Lower lobe of right lung (tissue), 2 donors: Measurements from ENCODE around the gene GFER. TPM values are rescaled to one million over a fixed set of nuclear protein-coding genes. Genes with fewer than 3 reads are reported as not detected.
A peak's percentile ranks its signal among the peaks of the same experiment; 100 is the strongest.

Source experiments
- ATAC-seq, 2 donors: fragments of 200-7000 bp; cut with Tn5 transposase; one replicate each; pipeline ENCODE4 v1.9.1; 2020 to 2022; ENCODE audit warnings: mild to moderate bottlenecking in 2 of 2, moderate library complexity in 2 of 2
- DNase-seq: peaks from one replicate; pipeline ENCODE4 v3.0.0-alpha.2; 2020
- H3K27ac ChIP-seq: fragments of 200-600 bp; one replicate; pipeline ENCODE4 v1.8.0; 2022
- H3K27me3 ChIP-seq: fragments of 200-600 bp; one replicate; pipeline ENCODE4 v1.8.0; 2022; ENCODE audit warnings: low read depth
- H3K36me3 ChIP-seq: fragments of 200-600 bp; one replicate; pipeline ENCODE4 v1.8.0; 2022; ENCODE audit warnings: mild to moderate bottlenecking
- H3K4me1 ChIP-seq: fragments of 200-600 bp; one replicate; pipeline ENCODE4 v1.8.0; 2022
- H3K4me3 ChIP-seq: fragments of 200-600 bp; one replicate; pipeline ENCODE4 v1.8.0; 2022; ENCODE audit warnings: mild to moderate bottlenecking
- H3K9me3 ChIP-seq: fragments of 200-600 bp; one replicate; pipeline ENCODE4 v1.8.0; 2022
- intact Hi-C: fragments of 100-400 bp; cut with DNase I; formaldehyde crosslinking; loops from one replicate; pipeline ENCODE4 v1.11.0; 2022
- total RNA-seq: library from RNA; stranded (reverse); fragmentation: NEBNext Ultra II Directional; extraction: Animal tissue kit (Norgen Biotek cat#: 25700); gene quantifications from one replicate; pipeline ENCODE4 v1.2.1, GENCODE V29; 2021
- TF ChIP-seq, protein P1 (sequence below): fragments of 200-600 bp; IDR thresholded peaks from one replicate; pipeline ENCODE4 v1.8.0; 2022; ENCODE audit warnings: antibody characterized with exemption, mild to moderate bottlenecking
- donor health status: DM: no; HTN: yes; CAD: no; lungs with severe emphysema.

The GFER gene
- total RNA-seq, 1 donor from 2014 or later: 24.7 TPM

DNA sequence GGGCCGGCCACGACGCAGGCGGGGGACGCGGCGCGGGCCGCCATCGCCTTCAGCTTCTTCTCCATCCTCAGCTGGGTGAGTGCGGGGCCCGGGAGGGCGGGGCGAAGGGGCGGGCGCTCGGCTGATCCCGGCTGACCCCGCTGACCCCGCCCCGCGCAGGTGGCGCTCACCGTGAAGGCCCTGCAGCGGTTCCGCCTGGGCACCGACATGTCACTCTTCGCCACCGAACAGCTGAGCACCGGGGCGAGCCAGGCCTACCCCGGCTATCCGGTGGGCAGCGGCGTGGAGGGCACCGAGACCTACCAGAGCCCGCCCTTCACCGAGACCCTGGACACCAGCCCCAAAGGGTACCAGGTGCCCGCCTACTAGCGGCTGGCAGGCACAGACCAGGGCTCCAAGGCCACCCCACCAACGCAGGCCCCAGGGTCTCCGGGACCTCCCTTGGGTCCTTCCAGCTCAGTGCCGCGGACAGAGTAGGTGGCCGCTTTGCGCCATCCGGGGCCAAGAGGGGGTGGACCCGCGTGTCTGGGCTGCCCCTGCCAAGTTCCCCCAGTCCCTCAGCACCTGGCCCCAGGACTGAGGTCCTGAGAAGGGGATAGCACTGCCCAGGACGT lies 8.8 kb downstream of the GFER start:
- Histone ChIP-seq H3K27ac (no peak overlapping the region), H3K4me1 (peaks cover 27% of the 10 kb centered on the region), H3K27me3 (peaks cover 27% of the 10 kb centered on the region), H3K36me3 (peaks cover 15% of the 10 kb centered on the region), H3K4me3 (peak overlapping the region; percentile 19), H3K9me3 (no peaks in the 10 kb centered on the region)
- TF ChIP-seq, protein P1, sequence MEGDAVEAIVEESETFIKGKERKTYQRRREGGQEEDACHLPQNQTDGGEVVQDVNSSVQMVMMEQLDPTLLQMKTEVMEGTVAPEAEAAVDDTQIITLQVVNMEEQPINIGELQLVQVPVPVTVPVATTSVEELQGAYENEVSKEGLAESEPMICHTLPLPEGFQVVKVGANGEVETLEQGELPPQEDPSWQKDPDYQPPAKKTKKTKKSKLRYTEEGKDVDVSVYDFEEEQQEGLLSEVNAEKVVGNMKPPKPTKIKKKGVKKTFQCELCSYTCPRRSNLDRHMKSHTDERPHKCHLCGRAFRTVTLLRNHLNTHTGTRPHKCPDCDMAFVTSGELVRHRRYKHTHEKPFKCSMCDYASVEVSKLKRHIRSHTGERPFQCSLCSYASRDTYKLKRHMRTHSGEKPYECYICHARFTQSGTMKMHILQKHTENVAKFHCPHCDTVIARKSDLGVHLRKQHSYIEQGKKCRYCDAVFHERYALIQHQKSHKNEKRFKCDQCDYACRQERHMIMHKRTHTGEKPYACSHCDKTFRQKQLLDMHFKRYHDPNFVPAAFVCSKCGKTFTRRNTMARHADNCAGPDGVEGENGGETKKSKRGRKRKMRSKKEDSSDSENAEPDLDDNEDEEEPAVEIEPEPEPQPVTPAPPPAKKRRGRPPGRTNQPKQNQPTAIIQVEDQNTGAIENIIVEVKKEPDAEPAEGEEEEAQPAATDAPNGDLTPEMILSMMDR: no peak
- DNase-seq (peak; percentile 58), ATAC-seq (peak; percentile 0 to 12)
- intact Hi-C loops: no loop called here

DNA sequence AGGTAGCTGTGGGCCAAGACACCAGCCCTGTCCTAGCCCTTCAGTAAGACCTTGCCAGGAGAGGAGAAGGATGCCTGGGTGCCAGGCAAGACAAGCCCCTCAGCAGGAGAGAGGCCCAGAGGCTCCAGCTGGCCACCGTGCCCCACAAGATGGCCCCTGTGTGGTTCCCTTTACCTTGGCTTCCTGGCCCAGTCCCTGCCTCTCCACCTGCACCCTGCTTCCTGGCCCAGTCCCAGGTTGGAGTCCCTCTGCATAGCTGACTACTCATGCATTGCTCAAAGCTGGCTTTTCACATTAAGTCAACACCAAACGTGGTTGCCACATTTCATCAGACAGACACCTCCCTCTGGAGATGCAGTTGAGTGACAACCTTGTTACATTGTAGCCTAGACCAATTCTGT lies 9.7 kb downstream of the GFER start:
- Histone ChIP-seq H3K4me1 (peaks cover 33% of the 10 kb centered on the region), H3K9me3 (no peaks in the 10 kb centered on the region), H3K4me3 (no peak overlapping the region), H3K27ac (no peak overlapping the region), H3K36me3 (peaks cover 24% of the 10 kb centered on the region), H3K27me3 (peaks cover 23% of the 10 kb centered on the region)
- intact Hi-C loops: no loop called here
- ATAC-seq: no peak
- TF ChIP-seq, protein P1: no peak
- peak; percentile 46 for DNase-seq

DNA sequence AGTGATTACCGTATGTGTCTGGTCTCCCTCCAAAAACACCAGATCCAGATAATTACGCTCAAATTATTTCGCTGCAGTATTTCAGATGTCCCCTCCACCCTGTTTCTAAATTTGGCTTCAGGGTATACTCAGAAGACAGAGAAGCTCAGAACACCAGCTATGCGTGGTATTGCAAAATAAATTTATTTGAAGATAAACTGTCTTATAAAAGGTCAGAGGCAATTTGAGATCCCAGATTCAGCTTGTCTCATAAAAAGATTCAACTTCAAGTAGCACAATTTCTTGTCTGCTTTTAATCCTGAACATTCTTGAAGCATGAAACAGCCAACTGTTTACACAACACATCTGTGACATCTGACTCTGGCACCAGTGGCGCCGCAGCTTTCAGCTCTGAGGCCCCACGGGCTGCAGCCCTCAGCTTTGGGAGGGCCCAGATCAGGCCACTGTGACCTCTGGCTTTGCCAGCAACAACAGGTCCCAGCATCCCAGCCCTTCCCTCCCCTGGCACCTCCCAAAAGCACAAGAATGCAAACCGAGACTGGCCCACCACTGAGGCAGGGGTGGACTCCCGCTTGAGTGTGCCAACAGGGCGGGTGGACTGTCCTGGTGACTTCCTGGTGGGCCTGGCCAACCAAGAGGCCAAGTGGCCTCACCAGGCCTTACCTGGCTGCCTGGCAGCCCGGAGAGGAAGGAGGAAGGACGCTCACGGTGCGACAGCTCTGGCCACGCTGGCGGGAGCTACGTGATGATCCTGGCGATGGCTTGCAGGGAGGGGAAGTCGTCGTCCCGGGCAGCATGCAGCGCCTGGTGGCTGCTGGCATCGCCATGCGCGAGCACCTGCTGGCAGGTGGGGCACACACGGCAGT lies 13.7 kb downstream of the GFER start:
- Histone ChIP-seq H3K4me3 (no peak overlapping the region), H3K36me3 (peaks cover 64% of the 10 kb centered on the region), H3K27me3 (no peaks in the 10 kb centered on the region), H3K9me3 (no peaks in the 10 kb centered on the region), H3K4me1 (peaks cover 13% of the 10 kb centered on the region), H3K27ac (peak overlapping the region; percentile 51)
- TF ChIP-seq, protein P1: no peak
- no peak for DNase-seq
- no peak for ATAC-seq
- intact Hi-C loops: no loop called here

DNA sequence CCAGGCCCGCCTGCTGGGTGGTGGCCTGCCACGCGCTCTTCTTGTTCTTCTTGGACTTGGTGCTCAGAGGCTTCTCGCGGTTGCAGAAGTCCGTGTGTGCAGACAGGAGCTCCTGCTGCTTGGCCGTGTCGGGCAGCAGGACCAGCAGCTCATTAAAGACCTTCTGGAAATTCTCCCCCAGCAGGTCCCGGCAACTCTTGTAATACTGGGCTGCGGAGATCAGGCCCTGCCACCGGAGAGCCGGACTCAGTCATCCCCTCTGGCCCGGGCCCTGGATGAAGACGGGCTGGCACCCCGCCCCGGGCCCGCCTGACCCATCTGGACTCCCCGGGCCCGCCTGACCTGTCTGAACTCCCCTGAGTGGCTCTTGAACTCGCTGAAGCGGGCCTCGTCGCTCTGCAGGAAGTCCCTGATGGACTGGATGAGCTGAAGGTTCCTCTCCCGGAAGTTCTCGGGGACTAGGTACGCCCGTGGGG lies 14.4 kb downstream of the GFER start:
- Histone ChIP-seq H3K4me1 (peaks cover 15% of the 10 kb centered on the region), H3K27ac (peak overlapping the region; percentile 49), H3K27me3 (no peaks in the 10 kb centered on the region), H3K9me3 (no peaks in the 10 kb centered on the region), H3K4me3 (no peak overlapping the region), H3K36me3 (peaks cover 71% of the 10 kb centered on the region)
- no peak for ATAC-seq
- TF ChIP-seq, protein P1: no peak
- intact Hi-C loops: no loop called here
- DNase-seq: peak; percentile 41

DNA sequence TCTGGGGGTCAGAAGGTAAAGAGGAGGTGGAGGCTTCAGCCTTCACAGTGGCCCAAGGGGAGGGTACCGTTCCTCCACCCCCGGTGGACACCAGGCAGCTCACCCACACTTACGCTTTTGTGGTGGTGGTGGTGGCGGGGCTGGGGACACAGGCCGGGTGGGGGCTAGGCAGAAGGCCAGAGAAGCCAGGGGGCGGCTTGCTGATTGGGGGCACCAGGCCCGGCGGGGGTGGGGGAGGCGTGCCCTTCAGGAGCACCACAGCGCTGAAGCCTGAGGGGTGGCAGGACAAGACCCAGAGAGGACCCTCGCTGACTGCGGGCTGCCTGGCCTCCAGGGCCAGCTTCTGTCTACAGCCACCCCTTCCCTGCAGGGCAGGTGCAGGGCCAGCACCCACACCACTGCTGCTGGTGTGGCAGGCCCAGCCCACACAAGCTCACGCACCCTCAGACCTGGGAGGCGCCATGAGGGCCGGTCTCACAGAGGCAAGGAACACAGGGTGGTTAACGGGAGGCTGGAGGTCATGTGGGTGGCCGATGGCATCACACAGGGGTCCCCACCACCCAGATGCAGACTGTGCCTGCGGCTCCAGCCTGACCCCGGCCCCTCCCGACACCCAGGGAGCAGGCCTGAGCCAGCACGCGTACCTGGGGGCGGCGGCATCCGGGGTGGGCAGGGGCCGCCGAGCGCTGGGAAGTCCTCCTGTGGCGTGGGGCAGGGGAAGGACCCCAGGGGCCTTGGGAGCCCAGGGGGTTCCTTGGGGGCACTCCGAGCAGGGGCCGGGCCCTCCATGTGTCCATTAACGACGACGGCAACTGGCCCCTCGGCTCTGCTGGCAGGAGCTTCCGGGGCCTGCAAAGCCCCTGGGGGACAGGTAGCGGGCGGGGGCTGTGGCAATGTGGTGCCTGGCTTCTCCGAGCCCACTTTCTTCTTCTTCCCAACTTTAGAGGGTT lies 15.1 kb downstream of the GFER start:
- no peak overlapping the region for H3K4me3 ChIP-seq
- TF ChIP-seq, protein P1: no peak
- H3K27me3 ChIP-seq: no peaks in the 10 kb centered on the region
- no peaks in the 10 kb centered on the region for H3K9me3 ChIP-seq
- H3K36me3 ChIP-seq: peaks cover 73% of the 10 kb centered on the region
- intact Hi-C loops: no loop called here
- peaks cover 23% of the 10 kb centered on the region for H3K4me1 ChIP-seq
- DNase-seq (peak; percentile 43), ATAC-seq (no peak)
- no peak overlapping the region for H3K27ac ChIP-seq
